Mucosa of stomach (tissue), 1 donor: ENCODE measurements around the gene CD9.

Experiments
- H3K27me3 ChIP-seq: one replicate; pipeline ENCODE4 v1.7.0; 2013; ENCODE audit warnings: mild to moderate bottlenecking, low read length; ENCODE audit not compliant: control insufficient read depth, insufficient read depth
- H3K36me3 ChIP-seq: one replicate; pipeline ENCODE4 v1.7.0; 2013; ENCODE audit warnings: low read length; ENCODE audit not compliant: control insufficient read depth, insufficient read depth
- H3K4me1 ChIP-seq: one replicate; pipeline ENCODE4 v1.7.0; 2013; ENCODE audit warnings: mild to moderate bottlenecking, low read length; ENCODE audit not compliant: control insufficient read depth, insufficient read depth
- H3K4me3 ChIP-seq: one replicate; pipeline ENCODE4 v1.7.0; 2013; ENCODE audit warnings: low read length
- H3K9ac ChIP-seq: one replicate; pipeline ENCODE4 v1.7.0; 2013; ENCODE audit warnings: mild to moderate bottlenecking, low read length, moderate library complexity
- H3K9me3 ChIP-seq: one replicate; pipeline ENCODE4 v1.7.0; 2013; ENCODE audit warnings: mild to moderate bottlenecking, low read length, moderate library complexity; ENCODE audit not compliant: control insufficient read depth
- donor health status: Pancreatic carcinoma.

CD9 gene

GRCh38 chr12:6166808-6167207 lies 33.4 kb upstream of the CD9 start:
- peaks cover 17% of the 10 kb centered on the region for H3K4me1 ChIP-seq
- H3K9ac ChIP-seq, result peak overlapping the region; percentile 67
- H3K27me3 ChIP-seq, result no peaks in the 10 kb centered on the region
- no peaks in the 10 kb centered on the region for H3K9me3 ChIP-seq
- no peaks in the 10 kb centered on the region for H3K36me3 ChIP-seq
- H3K4me3 ChIP-seq, result no peak overlapping the region

GRCh38 chr12:6167327-6168280 lies 32.6 kb upstream of the CD9 start:
- H3K4me1 ChIP-seq, result peaks cover 17% of the 10 kb centered on the region
- no peaks in the 10 kb centered on the region for H3K9me3 ChIP-seq
- H3K4me3 ChIP-seq, result no peak overlapping the region
- H3K27me3 ChIP-seq, result no peaks in the 10 kb centered on the region
- peak overlapping the region; percentile 67 for H3K9ac ChIP-seq
- H3K36me3 ChIP-seq, result no peaks in the 10 kb centered on the region

GRCh38 chr12:6171409-6172015 lies 28.7 kb upstream of the CD9 start:
- no peaks in the 10 kb centered on the region for H3K9me3 ChIP-seq
- H3K4me1 ChIP-seq, result peaks cover 17% of the 10 kb centered on the region
- no peak overlapping the region for H3K4me3 ChIP-seq
- no peaks in the 10 kb centered on the region for H3K27me3 ChIP-seq
- H3K36me3 ChIP-seq, result no peaks in the 10 kb centered on the region
- no peak overlapping the region for H3K9ac ChIP-seq

GRCh38 chr12:6172086-6172485 lies 28.1 kb upstream of the CD9 start:
- H3K9ac ChIP-seq, result no peak overlapping the region
- H3K4me3 ChIP-seq, result no peak overlapping the region
- H3K36me3 ChIP-seq, result no peaks in the 10 kb centered on the region
- H3K9me3 ChIP-seq, result no peaks in the 10 kb centered on the region
- no peaks in the 10 kb centered on the region for H3K27me3 ChIP-seq
- peaks cover 13% of the 10 kb centered on the region for H3K4me1 ChIP-seq

GRCh38 chr12:6172862-6173261 lies 27.3 kb upstream of the CD9 start:
- no peak overlapping the region for H3K9ac ChIP-seq
- no peaks in the 10 kb centered on the region for H3K9me3 ChIP-seq
- H3K4me3 ChIP-seq, result no peak overlapping the region
- H3K27me3 ChIP-seq, result no peaks in the 10 kb centered on the region
- H3K36me3 ChIP-seq, result no peaks in the 10 kb centered on the region
- peaks cover 5% of the 10 kb centered on the region for H3K4me1 ChIP-seq

- no peak overlapping the region for H3K4me3 ChIP-seq
- no peak overlapping the region for H3K9ac ChIP-seq
- no peaks in the 10 kb centered on the region for H3K27me3 ChIP-seq
- H3K9me3 ChIP-seq, result no peaks in the 10 kb centered on the region
- peaks cover 27% of the 10 kb centered on the region for H3K4me1 ChIP-seq
- H3K36me3 ChIP-seq, result no peaks in the 10 kb centered on the region
These were observed 22.4 kb upstream of the CD9 start for GRCh38 chr12:6177642-6178358.

- Histone ChIP-seq H3K4me3 (no peak overlapping the region), H3K9ac (no peak overlapping the region), H3K4me1 (peaks cover 41% of the 10 kb centered on the region), H3K27me3 (no peaks in the 10 kb centered on the region), H3K9me3 (no peaks in the 10 kb centered on the region), H3K36me3 (no peaks in the 10 kb centered on the region)
These were observed 21.0 kb upstream of the CD9 start for GRCh38 chr12:6178981-6179761.

GRCh38 chr12:6180268-6181051 lies 19.7 kb upstream of the CD9 start:
- Histone ChIP-seq H3K36me3 (no peaks in the 10 kb centered on the region), H3K4me1 (peaks cover 43% of the 10 kb centered on the region), H3K27me3 (no peaks in the 10 kb centered on the region), H3K4me3 (no peak overlapping the region), H3K9ac (no peak overlapping the region), H3K9me3 (no peaks in the 10 kb centered on the region)

- Histone ChIP-seq H3K4me3 (no peak overlapping the region), H3K4me1 (peaks cover 43% of the 10 kb centered on the region), H3K9ac (no peak overlapping the region), H3K9me3 (no peaks in the 10 kb centered on the region), H3K27me3 (no peaks in the 10 kb centered on the region), H3K36me3 (no peaks in the 10 kb centered on the region)
These were observed 19.0 kb upstream of the CD9 start for GRCh38 chr12:6181166-6181565.

- Histone ChIP-seq H3K4me3 (no peak overlapping the region), H3K9me3 (no peaks in the 10 kb centered on the region), H3K27me3 (no peaks in the 10 kb centered on the region), H3K36me3 (no peaks in the 10 kb centered on the region), H3K9ac (peak overlapping the region; percentile 64), H3K4me1 (peaks cover 43% of the 10 kb centered on the region)
These were observed 18.5 kb upstream of the CD9 start for GRCh38 chr12:6181583-6182278.
